GM12892 (cell line): Measurements from ENCODE around the gene TSSK3.

Experiments
- POLR2A ChIP-seq: IDR thresholded peaks from 2 replicates; pipeline ENCODE4 v1.6.1; 2011; ENCODE audit warnings: low read depth, low read length, control low read depth
- POLR2AphosphoS5 ChIP-seq: IDR thresholded peaks from 2 replicates; pipeline ENCODE4 v1.6.1; 2011; ENCODE audit warnings: low read depth, low read length, control low read depth
- TAF1 ChIP-seq: IDR thresholded peaks from 2 replicates; pipeline ENCODE4 v1.6.1; 2011; ENCODE audit warnings: low read depth, mild to moderate bottlenecking, control low read depth, low read length, borderline replicate concordance

DNA sequence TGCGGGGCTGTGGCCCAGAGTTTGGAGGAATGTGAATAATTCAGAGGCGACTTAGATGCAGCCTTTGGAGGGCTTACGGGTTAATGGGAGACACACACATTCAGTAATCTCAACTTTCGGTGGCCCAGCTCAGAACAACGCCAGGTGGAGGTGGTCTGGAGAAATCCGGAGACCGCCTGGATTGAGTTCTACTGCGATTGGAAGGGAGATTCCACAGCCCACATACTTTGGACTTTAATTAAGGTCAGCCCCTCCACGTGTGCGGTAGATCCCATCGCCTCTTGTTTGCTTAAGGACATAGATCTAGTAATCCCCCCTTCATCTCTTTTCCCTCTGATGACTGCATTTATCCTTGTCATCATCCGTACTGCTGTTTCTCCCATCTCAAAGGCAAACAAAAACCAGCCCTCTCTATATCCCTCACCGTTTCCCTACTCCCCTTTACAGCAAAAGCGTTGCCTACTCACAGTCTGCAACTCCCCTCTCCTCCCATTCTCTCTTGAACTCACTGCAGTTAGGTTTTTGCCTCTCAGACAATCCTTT is 32.6 kb downstream of the TSSK3 start:
- TF ChIP-seq TAF1, result no peak
- TF ChIP-seq POLR2AphosphoS5, result no peak
- no peak for TF ChIP-seq POLR2A
